ENCODE data around the gene NDUFS4. TPM values are rescaled to one million over a fixed set of nuclear protein-coding genes. Genes with fewer than 3 reads are reported as not detected.

The NDUFS4 gene
- total RNA-seq, 2 experiments from 2014 or later: 81.4 to 84.1 TPM

Other genes with a start within 250 kb of the NDUFS4 start
- gene FST, start 80.0 kb upstream of the NDUFS4 start, total RNA-seq: under 1 TPM in 1 of 2 experiments, not detected in 1; 0.36 TPM